Mammary epithelial cell (primary cell): ENCODE measurements around the gene NBL1.
"Not testable (repeated sequence)": the region's sequence is repeated elsewhere in the genome, so short reads cannot be mapped to it uniquely, and the experiment has no call there.

Experiments used
- CTCF ChIP-seq, 2 donors: IDR thresholded peaks in 1 of 2; conservative IDR thresholded peaks in 1 of 2; 2 replicates each; pipeline ENCODE4 v1.5.1; 2011 to 2012; ENCODE audit warnings: inconsistent platforms in 2 of 2, low read length in 2 of 2, mild to moderate bottlenecking in 2 of 2, control low read depth in 1 of 2, low read depth in 1 of 2; ENCODE audit not compliant: insufficient read depth in 1 of 2; ENCODE audit errors: extremely low read depth in 1 of 2
- EZH2 ChIP-seq: IDR thresholded peaks from 2 replicates; pipeline ENCODE4 v1.6.1; 2012; ENCODE audit warnings: low read length, inconsistent platforms, borderline replicate concordance

GRCh38 chr1:19636749-19637148 lies 7.4 kb upstream of the NBL1 start:
- not testable (repeated sequence) for TF ChIP-seq CTCF (conservative IDR thresholded peaks at IDR 0.05 in 1 of 2, IDR thresholded peaks at IDR 0.05 in 1 of 2; ENCODE audit: extremely low read depth in 1 of 2, insufficient read depth in 1 of 2, low read depth in 1 of 2, low read length in 2 of 2); EZH2
